Measurements from ENCODE around the gene FARSA.

The FARSA gene

DNA sequence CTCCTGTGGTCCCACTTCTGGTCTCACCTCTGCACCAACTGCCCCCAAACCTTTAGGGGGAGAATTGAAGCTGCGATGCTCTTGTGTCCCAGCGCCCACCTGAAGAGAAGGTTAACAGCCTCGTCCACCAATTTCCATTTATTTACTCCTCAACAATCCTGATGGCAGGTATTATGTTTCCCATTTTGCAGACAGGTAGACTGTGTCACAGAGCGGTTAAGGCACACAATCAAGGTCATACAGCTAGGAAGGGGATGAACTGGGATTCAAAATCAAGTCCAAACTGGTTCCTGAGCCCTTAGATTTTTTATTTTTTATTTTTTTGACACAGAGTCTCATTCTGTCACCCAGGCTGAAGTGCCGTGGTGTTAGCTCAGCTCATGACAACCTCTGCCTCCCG is 58.4 kb downstream of the FARSA start:
- no peak overlapping the region for H3K27ac ChIP-seq
- no peak overlapping the region for H3K4me3 ChIP-seq

DNA sequence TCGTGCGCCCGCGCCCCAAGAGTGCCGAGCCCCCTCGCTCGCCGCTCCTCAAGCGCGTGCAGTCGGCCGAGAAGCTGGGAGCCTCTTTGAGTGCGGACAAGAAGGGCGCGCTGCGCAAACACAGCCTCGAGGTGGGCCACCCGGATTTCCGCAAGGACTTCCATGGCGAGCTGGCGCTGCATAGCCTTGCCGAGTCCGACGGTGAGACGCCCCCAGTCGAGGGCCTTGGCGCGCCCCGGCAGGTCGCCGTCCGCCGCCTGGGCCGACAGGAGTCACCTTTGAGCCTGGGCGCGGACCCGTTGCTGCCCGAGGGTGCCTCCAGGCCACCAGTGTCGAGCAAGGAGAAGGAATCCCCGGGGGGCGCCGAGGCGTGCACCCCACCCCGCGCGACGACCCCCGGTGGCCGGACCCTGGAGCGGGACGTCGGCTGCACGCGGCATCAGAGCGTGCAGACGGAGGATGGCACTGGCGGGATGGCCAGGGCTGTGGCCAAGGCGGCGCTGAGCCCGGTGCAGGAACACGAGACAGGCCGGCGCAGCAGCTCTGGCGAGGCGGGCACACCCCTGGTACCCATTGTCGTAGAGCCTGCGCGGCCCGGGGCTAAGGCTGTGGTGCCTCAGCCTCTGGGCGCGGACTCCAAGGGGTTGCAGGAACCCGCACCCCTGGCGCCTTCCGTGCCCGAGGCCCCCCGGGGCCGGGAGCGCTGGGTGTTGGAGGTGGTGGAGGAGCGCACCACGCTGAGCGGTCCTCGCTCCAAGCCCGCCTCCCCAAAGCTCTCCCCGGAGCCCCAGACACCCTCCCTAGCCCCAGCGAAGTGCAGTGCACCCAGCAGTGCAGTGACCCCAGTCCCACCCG is 59.4 kb downstream of the FARSA start:
- no peak overlapping the region for H3K27ac ChIP-seq
- no peak overlapping the region for H3K4me3 ChIP-seq

DNA sequence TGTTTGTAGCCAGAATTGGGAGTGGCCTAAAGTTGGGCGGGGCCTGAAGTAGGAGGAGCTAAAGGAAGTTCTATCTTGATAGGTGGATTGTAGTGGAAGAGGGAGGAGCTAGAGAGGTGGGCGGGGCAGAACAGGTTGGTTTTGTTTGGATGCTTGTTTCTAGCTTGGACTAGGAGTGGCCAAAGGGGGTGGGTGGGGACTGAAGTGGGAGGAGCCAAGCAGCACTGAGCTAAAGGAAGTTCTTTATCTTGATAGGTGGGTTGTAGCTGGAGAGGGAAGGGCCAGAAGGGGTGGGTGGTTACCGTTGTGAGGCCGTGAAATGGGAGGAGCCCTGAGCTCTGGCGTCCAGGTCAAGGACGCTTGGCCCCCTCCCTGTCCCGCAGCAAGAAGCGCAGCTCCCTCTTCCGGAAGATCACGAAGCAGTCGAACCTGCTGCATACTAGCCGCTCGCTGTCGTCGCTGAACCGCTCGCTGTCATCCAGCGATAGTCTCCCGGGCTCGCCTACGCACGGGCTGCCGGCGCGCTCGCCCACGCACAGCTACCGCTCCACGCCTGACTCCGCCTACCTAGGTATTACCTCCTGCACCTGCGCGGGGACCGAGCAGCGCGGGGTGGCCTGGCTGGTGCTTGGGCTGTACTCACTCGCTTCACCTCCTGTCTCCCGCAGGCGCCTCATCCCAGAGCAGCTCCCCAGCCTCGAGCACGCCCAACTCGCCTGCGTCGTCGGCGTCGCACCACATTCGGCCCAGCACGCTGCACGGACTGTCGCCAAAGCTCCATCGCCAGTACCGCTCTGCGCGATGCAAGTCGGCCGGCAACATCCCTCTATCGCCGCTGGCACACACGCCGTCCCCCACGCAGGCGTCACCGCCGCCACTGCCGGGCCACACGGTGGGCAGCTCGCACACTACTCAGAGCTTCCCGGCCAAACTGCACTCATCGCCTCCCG is 60.3 kb downstream of the FARSA start:
- no peak overlapping the region for H3K27ac ChIP-seq
- peak overlapping the region in 2 of 7 experiments; percentile 3 to 25 for H3K4me3 ChIP-seq
